H1 (cell line): ENCODE measurements around the gene MAP7. TPM values are rescaled to one million over a fixed set of nuclear protein-coding genes. Genes with fewer than 3 reads are reported as not detected.

ENCODE experiments used
- CTCF ChIA-PET: fragments of 300-600 bp; sonication (Branson Sonifier 250); formaldehyde crosslinking; loops from one replicate; lab custom pipeline; 2021; ENCODE audit not compliant: partially characterized antibody; lab: Charles Lee
- POLR2A ChIA-PET: fragments of 300-600 bp; sonication (Branson Sonifier 250); formaldehyde crosslinking; loops from one replicate; lab custom pipeline; 2021; ENCODE audit warnings: inconsistent platforms; ENCODE audit not compliant: partially characterized antibody; lab: Charles Lee
- DNase-seq, 2 experiments: peaks; one replicate each; pipeline versions ENCODE4 v3.0.0 to v3.0.0-alpha.2; 2010 to 2022; ENCODE audit warnings: low spot score in 2 of 2, low read depth in 1 of 2, mixed read lengths in 1 of 2
- FAIRE-seq: peaks from 2 replicates; lab custom pipeline; 2011; peaks lifted over from hg19 to GRCh38; lab: Jason Lieb, UNC
- H2AFZ ChIP-seq: 2 replicates; pipeline ENCODE4 v1.8.1; 2012; ENCODE audit warnings: low read length, inconsistent platforms
- H2AK5ac ChIP-seq: 2 replicates; pipeline ENCODE4 v1.6.1; 2013; ENCODE audit warnings: low read depth, low read length
- H2BK120ac ChIP-seq: replicated peaks from 2 replicates; pipeline ENCODE3; 2013; ENCODE audit warnings: low read depth, low read length, inconsistent platforms
- H2BK12ac ChIP-seq: 2 replicates; pipeline ENCODE4 v1.6.1; 2013; ENCODE audit warnings: low read depth, low read length
- H2BK15ac ChIP-seq: 2 replicates; pipeline ENCODE4 v1.6.1; 2013; ENCODE audit warnings: low read length
- H2BK20ac ChIP-seq: 2 replicates; pipeline ENCODE4 v1.6.1; 2013; ENCODE audit warnings: low read length
- H2BK5ac ChIP-seq: 2 replicates; pipeline ENCODE4 v1.6.1; 2013; ENCODE audit warnings: low read depth, low read length
- H3K14ac ChIP-seq: 2 replicates; pipeline ENCODE4 v1.6.1; 2013; ENCODE audit warnings: inconsistent platforms; ENCODE audit not compliant: insufficient read length
- H3K18ac ChIP-seq: 2 replicates; pipeline ENCODE4 v1.6.1; 2013; ENCODE audit warnings: low read length; ENCODE audit errors: extremely low read depth
- H3K23ac ChIP-seq: 2 replicates; pipeline ENCODE4 v1.6.1; 2013; ENCODE audit warnings: inconsistent platforms; ENCODE audit not compliant: insufficient read length
- H3K23me2 ChIP-seq: 2 replicates; pipeline ENCODE4 v1.6.1; 2013; ENCODE audit warnings: low read depth, low read length
- H3K27ac ChIP-seq: 2 replicates; pipeline ENCODE4 v1.6.1; 2011; ENCODE audit warnings: low read depth, low read length, inconsistent platforms
- H3K27me3 ChIP-seq, 4 experiments: replicated peaks in 1 of 4; 1 replicate in 1 of 4; 2 replicates in 3 of 4; pipeline versions ENCODE4 v1.6.1 to v1.8.1; 2011 to 2013; ENCODE audit warnings: low read length in 3 of 4, mild to moderate bottlenecking in 3 of 4, inconsistent platforms in 2 of 4, mixed read lengths in 2 of 4, moderate library complexity in 1 of 4; ENCODE audit not compliant: control insufficient read depth in 3 of 4, insufficient read depth in 3 of 4; ENCODE audit errors: extremely low read depth in 1 of 4
- H3K36me3 ChIP-seq, 4 experiments: 2 replicates each; pipeline versions ENCODE4 v1.6.1 to v1.8.1; 2011 to 2013; ENCODE audit warnings: mild to moderate bottlenecking in 4 of 4, low read length in 3 of 4, moderate library complexity in 2 of 4, control low read depth in 1 of 4, inconsistent platforms in 1 of 4; ENCODE audit not compliant: insufficient read depth in 4 of 4, control insufficient read depth in 2 of 4
- H3K4ac ChIP-seq: replicated peaks from 2 replicates; pipeline ENCODE3; 2013; ENCODE audit warnings: low read length, low read depth, mixed read lengths, inconsistent platforms; ENCODE audit not compliant: insufficient read length
- H3K4me1 ChIP-seq, 4 experiments: replicated peaks in 1 of 4; 1 replicate in 1 of 4; 2 replicates in 3 of 4; pipeline versions ENCODE4 v1.6.1 to v1.8.1; 2011 to 2013; ENCODE audit warnings: low read length in 3 of 4, inconsistent platforms in 2 of 4, mixed read lengths in 1 of 4; ENCODE audit not compliant: insufficient read depth in 4 of 4, control insufficient read depth in 3 of 4
- H3K4me2 ChIP-seq, 2 experiments: 2 replicates each; pipeline versions ENCODE4 v1.6.1 to v1.8.1; 2011 to 2013; ENCODE audit warnings: low read depth in 2 of 2, low read length in 2 of 2, control low read depth in 1 of 2, inconsistent platforms in 1 of 2, mild to moderate bottlenecking in 1 of 2; ENCODE audit not compliant: insufficient read depth in 1 of 2
- H3K4me3 ChIP-seq, 4 experiments: fragments of 200-600, 300-600 bp in 1 of 4; sonication (generic), shearing (Covaris generic), sonication (Bioruptor Twin) in 1 of 4; 2 replicates each; pipeline versions ENCODE4 v1.5.1 to v1.8.1; 2011 to 2016; ENCODE audit warnings: low read length in 4 of 4, low read depth in 3 of 4, control low read depth in 2 of 4, inconsistent platforms in 2 of 4, mild to moderate bottlenecking in 2 of 4, mixed read lengths in 1 of 4, moderate library complexity in 1 of 4; ENCODE audit not compliant: insufficient read depth in 2 of 4; ENCODE audit errors: extremely low read depth in 1 of 4
- H3K56ac ChIP-seq: replicated peaks from 2 replicates; pipeline ENCODE3; 2013; ENCODE audit warnings: low read depth, mild to moderate bottlenecking, mixed read lengths, low read length, inconsistent platforms; ENCODE audit not compliant: insufficient read length
- H3K79me1 ChIP-seq: 2 replicates; pipeline ENCODE4 v1.6.1; 2013; ENCODE audit warnings: low read depth, low read length, control low read depth
- H3K79me2 ChIP-seq, 2 experiments: 2 replicates each; pipeline versions ENCODE4 v1.6.1 to v1.8.1; 2012 to 2013; ENCODE audit warnings: low read length in 2 of 2, mild to moderate bottlenecking in 2 of 2, inconsistent platforms in 1 of 2; ENCODE audit not compliant: insufficient read depth in 2 of 2, control insufficient read depth in 1 of 2
- H3K9ac ChIP-seq, 4 experiments: replicated peaks in 1 of 4; 1 replicate in 1 of 4; 2 replicates in 3 of 4; pipeline versions ENCODE4 v1.6.1 to v1.8.1; 2011 to 2013; ENCODE audit warnings: low read depth in 3 of 4, low read length in 3 of 4, control low read depth in 2 of 4, mild to moderate bottlenecking in 2 of 4, moderate library complexity in 2 of 4, inconsistent platforms in 1 of 4; ENCODE audit errors: extremely low read depth in 1 of 4
- H3K9me3 ChIP-seq, 2 experiments: 2 replicates each; pipeline versions ENCODE4 v1.6.1 to v1.8.1; 2012 to 2013; ENCODE audit warnings: mild to moderate bottlenecking in 2 of 2, moderate library complexity in 2 of 2, control low read depth in 1 of 2, inconsistent platforms in 1 of 2, low read depth in 1 of 2, low read length in 1 of 2, mixed read lengths in 1 of 2; ENCODE audit not compliant: insufficient read depth in 2 of 2
- H4K20me1 ChIP-seq, 2 experiments: replicated peaks in 1 of 2; 2 replicates each; pipeline versions ENCODE3 to v1.8.1; 2011 to 2013; ENCODE audit warnings: inconsistent platforms in 2 of 2, low read length in 2 of 2, mild to moderate bottlenecking in 1 of 2; ENCODE audit not compliant: insufficient read depth in 2 of 2, control insufficient read depth in 1 of 2
- H4K5ac ChIP-seq: 2 replicates; pipeline ENCODE4 v1.6.1; 2013; ENCODE audit warnings: low read length, low read depth, mixed read lengths, inconsistent platforms; ENCODE audit not compliant: insufficient read length
- H4K8ac ChIP-seq: 2 replicates; pipeline ENCODE4 v1.8.0; 2013; ENCODE audit warnings: mild to moderate bottlenecking, moderate library complexity, low read length, inconsistent platforms; ENCODE audit not compliant: insufficient read depth; ENCODE audit errors: extremely low read depth
- H4K91ac ChIP-seq: replicated peaks from 2 replicates; pipeline ENCODE3; 2013; ENCODE audit warnings: low read length, mixed read lengths, inconsistent platforms; ENCODE audit not compliant: insufficient read length
- CHD1 ChIP-seq: IDR thresholded peaks from 2 replicates; pipeline ENCODE4 v1.6.1; 2012; ENCODE audit warnings: low read depth, low read length, improper control_type of control experiment
- CREB1 ChIP-seq: IDR thresholded peaks from 2 replicates; pipeline ENCODE4 v1.6.1; 2012; ENCODE audit warnings: inconsistent platforms
- JUN ChIP-seq: IDR thresholded peaks from 2 replicates; pipeline ENCODE4 v1.6.1; 2011; ENCODE audit warnings: low read depth, mild to moderate bottlenecking, improper control_type of control experiment, low read length
- JUND ChIP-seq: IDR thresholded peaks from 2 replicates; pipeline ENCODE4 v1.6.1; 2011; ENCODE audit warnings: mild to moderate bottlenecking, improper control_type of control experiment, low read length
- KDM1A ChIP-seq: fragments of 200-600, 300-600 bp; sonication (generic); IDR thresholded peaks from 2 replicates; pipeline ENCODE4 v1.7.1; 2016; ENCODE audit warnings: mild to moderate bottlenecking, low read length, borderline replicate concordance
- POLR2A ChIP-seq, 2 experiments: IDR thresholded peaks; 1 replicate in 1 of 2; 2 replicates in 1 of 2; pipeline ENCODE4 v1.6.1; 2011; ENCODE audit warnings: low read depth in 2 of 2, low read length in 2 of 2, mild to moderate bottlenecking in 2 of 2; ENCODE audit errors: control extremely low read depth in 1 of 2
- POU5F1 ChIP-seq: IDR thresholded peaks from 2 replicates; pipeline ENCODE4 v1.6.1; 2011; ENCODE audit warnings: low read depth, mild to moderate bottlenecking, low read length, moderate library complexity
- RAD21 ChIP-seq, 2 experiments: IDR thresholded peaks in 1 of 2; conservative IDR thresholded peaks in 1 of 2; 2 replicates each; pipeline ENCODE4 v1.6.1; 2011; ENCODE audit warnings: low read depth in 2 of 2, low read length in 2 of 2, improper control_type of control experiment in 1 of 2, inconsistent platforms in 1 of 2, mild to moderate bottlenecking in 1 of 2, moderate library complexity in 1 of 2
- WGBS, 2 experiments: shearing (Covaris generic) in 1 of 2; methylation state at CpG; one replicate each; pipeline versions ENCODE4 v1.1.6 to v1.1.7; 2013 to 2015; ENCODE audit warnings: low lambda C conversion rate in 2 of 2, mixed read lengths in 2 of 2, inconsistent platforms in 1 of 2, low coverage in 1 of 2, missing lambda C conversion rate in 1 of 2; ENCODE audit not compliant: insufficient replicate concordance in 2 of 2, insufficient coverage in 1 of 2, insufficient read length in 1 of 2; ENCODE audit errors: extremely low coverage in 1 of 2, missing lambda C conversion rate in 1 of 2; 5-methylcytosine and 5-hydroxymethylcytosine counted together
- polyA plus RNA-seq, 7 experiments: library from polyadenylated mRNA; depleted of rRNA in 3 of 7; stranded (reverse) in 5 of 7; unstranded in 2 of 7; fragments of >200 nt in 5 of 7; fragments of 200-250 nt in 2 of 7; gene quantifications; 1 replicate in 5 of 7; 2 replicates in 1 of 7; 4 replicates in 1 of 7; pipeline versions ENCODE4 v1.2.1 to v1.2.3, GENCODE V29; 2011 to 2013; ENCODE audit warnings: missing spikeins in 2 of 7, mixed read lengths in 2 of 7
- total RNA-seq: library from RNA; stranded (reverse); fragmentation: NEBNext Ultra II Directional; extraction: Animal tissue kit (Norgen Biotek cat#: 25700); gene quantifications from 2 replicates; pipeline ENCODE4 v1.2.1, GENCODE V29; 2021
- TF ChIP-seq, protein P1 (sequence below): IDR thresholded peaks from 2 replicates; pipeline ENCODE4 v1.6.1; 2012; ENCODE audit warnings: low read length, inconsistent platforms
- TF ChIP-seq, protein P2 (sequence below): IDR thresholded peaks from 2 replicates; pipeline ENCODE4 v1.6.1; 2012; ENCODE audit warnings: inconsistent platforms

Gene MAP7
- total and polyA plus RNA-seq, 2 of the 8 experiments (the other 6 are each of a cell fraction or from before 2014, with no cell fraction given): 13.5 to 66.9 TPM

DNA sequence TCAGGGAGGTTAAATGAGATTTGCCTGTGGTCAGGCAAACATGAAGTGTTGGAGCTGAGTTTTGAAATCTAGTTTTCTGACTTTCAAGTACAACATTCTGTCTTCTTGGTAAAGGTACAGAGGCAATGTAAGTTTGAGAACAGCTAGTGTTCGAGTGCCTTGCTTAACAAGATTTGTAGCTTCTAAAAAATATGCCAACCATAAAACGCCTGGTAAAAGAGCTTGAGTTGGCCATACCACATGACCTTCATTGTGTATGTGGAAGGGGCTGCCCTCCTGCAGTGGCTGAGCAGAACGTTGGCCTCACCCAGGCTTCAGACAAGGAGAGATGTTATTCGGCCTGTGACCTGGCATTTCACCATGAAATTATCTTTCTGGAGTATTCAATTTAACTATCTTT is 86.5 kb downstream of the MAP7 start:
- no peak overlapping the region for H2BK120ac ChIP-seq
- no peak overlapping the region for H3K14ac ChIP-seq
- H3K36me3 ChIP-seq: no peaks in the 10 kb centered on the region
- no peak overlapping the region for H3K4ac ChIP-seq
- CTCF ChIA-PET: no interaction called here
- no peak for TF ChIP-seq JUN
- no peak for TF ChIP-seq KDM1A
- no peak for TF ChIP-seq JUND
- no peak for TF ChIP-seq POLR2A (IDR thresholded peaks at IDR 0.05; ENCODE audit: control extremely low read depth in 1 of 2, low read depth in 2 of 2, low read length in 2 of 2)
- no peak for TF ChIP-seq CHD1
- no peak for TF ChIP-seq CREB1
- no peak for TF ChIP-seq POU5F1
- no peak for TF ChIP-seq RAD21 (IDR thresholded peaks at IDR 0.05 in 1 of 2, conservative IDR thresholded peaks at IDR 0.05 in 1 of 2; ENCODE audit: low read depth in 2 of 2, low read length in 2 of 2)
- TF ChIP-seq, protein P1, sequence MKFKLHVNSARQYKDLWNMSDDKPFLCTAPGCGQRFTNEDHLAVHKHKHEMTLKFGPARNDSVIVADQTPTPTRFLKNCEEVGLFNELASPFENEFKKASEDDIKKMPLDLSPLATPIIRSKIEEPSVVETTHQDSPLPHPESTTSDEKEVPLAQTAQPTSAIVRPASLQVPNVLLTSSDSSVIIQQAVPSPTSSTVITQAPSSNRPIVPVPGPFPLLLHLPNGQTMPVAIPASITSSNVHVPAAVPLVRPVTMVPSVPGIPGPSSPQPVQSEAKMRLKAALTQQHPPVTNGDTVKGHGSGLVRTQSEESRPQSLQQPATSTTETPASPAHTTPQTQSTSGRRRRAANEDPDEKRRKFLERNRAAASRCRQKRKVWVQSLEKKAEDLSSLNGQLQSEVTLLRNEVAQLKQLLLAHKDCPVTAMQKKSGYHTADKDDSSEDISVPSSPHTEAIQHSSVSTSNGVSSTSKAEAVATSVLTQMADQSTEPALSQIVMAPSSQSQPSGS: no peak
- TF ChIP-seq, protein P2, sequence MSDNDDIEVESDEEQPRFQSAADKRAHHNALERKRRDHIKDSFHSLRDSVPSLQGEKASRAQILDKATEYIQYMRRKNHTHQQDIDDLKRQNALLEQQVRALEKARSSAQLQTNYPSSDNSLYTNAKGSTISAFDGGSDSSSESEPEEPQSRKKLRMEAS: no peak
- no peak overlapping the region for H3K56ac ChIP-seq
- peaks cover 0 to 74% of the 10 kb centered on the region in 2 experiments; a peak in 2 of 4 replicates for H3K79me2 ChIP-seq
- no peak overlapping the region for H3K4me2 ChIP-seq
- FAIRE-seq (peak; percentile 7), DNase-seq (no peak)
- H2BK20ac ChIP-seq: no peak overlapping the region
- H3K9ac ChIP-seq: no peak overlapping the region
- H2AK5ac ChIP-seq: no peak overlapping the region
- no peak overlapping the region for H2BK15ac ChIP-seq
- H3K27ac ChIP-seq: no peak overlapping the region
- H2BK12ac ChIP-seq: no peak overlapping the region
- H3K18ac ChIP-seq: no peak overlapping the region
- H4K5ac ChIP-seq: no peak overlapping the region
- no peak overlapping the region for H3K4me3 ChIP-seq
- no peaks in the 10 kb centered on the region for H3K23me2 ChIP-seq
- no peaks in the 10 kb centered on the region for H4K20me1 ChIP-seq
- no peaks in the 10 kb centered on the region for H3K27me3 ChIP-seq
- H3K23ac ChIP-seq: no peak overlapping the region
- POLR2A ChIA-PET: interaction anchor here (0.9 kb wide), 1 partner anchor 22 kb away, joined by 3 read pairs; no protein-coding TSS in a partner anchor
- H3K79me1 ChIP-seq: 0 out of 2 replicates have a peak, but pooled peaks cover 2% of the 10 kb centered on the region
- H2BK5ac ChIP-seq: no peak overlapping the region
- no peak overlapping the region for H4K8ac ChIP-seq
- WGBS, 2 experiments: 75% methylated on average over 4 of the region's 4 CpGs; no CpG with 5 or more reads in 1 of the 2 experiments
- H2AFZ ChIP-seq: no peak overlapping the region
- no peaks in the 10 kb centered on the region for H3K9me3 ChIP-seq
- no peak overlapping the region for H4K91ac ChIP-seq
- peaks cover 0 to 11% (median 0%) of the 10 kb centered on the region in 4 experiments; a peak in 3 of 7 replicates for H3K4me1 ChIP-seq
